GM18909 (cell line): ENCODE data around the gene PTK6.
"Not testable (repeated sequence)": the region's sequence is repeated elsewhere in the genome, so short reads cannot be mapped to it uniquely, and the experiment has no call there.

Experiments
- ATAC-seq: cut with Tn5 transposase; IDR thresholded peaks from one replicate; pipeline ENCODE4 v1.9.1; 2021; ENCODE audit warnings: mild to moderate bottlenecking; ENCODE audit not compliant: unreplicated experiment, poor library complexity

Gene PTK6

DNA sequence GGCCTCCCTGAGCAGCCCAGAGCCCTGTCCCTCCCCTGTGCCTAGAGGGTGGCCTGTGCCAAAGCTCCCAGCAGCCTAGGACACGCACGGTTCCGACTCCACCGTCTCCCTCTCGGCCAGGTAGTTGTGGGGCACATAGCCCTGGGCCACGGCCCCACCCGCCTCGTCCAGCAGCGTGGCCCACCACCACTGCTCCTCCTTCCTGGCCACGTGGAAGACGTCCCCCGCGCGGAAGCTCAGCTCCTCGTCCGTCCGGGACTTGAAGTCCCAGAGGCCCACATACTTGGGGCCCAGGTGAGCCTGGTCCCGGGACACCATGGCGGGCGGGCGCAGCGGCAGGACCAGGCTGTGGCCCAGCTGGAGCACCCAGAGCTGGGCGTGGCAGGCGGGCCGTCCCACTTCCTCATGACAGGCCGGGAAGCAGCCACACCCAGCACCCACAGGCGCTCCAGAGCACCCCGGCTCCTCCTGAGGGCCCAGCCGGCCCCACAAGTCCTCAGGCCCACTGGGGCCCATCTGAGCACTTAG, at the start of gene PTK6:
Gene PTK6 (minus strand): TSS at position 380 of the 528 bp plus-strand sequence. CDS start 62 bp downstream, at position 318.
- peak; percentile 10 for ATAC-seq

DNA sequence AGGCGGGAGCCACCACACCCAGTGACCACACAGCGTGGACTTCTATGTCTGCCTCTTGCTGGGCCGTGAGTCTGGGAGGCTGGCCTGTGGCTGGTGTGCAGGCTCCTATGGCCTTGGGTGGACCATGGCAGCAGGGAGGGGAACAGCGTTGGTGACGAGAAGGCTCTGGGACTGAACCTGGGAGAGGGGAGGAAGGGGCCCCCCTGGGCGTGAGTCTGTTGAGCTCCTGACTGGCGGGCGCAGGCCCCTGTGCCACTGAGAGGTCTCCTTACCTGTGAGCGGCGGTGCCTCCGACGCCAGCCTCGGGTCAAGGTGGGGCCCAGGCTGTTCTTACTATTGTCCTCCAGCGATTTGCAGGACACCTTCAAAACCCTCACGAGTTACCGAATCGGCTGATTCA, 49.6 kb upstream of the PTK6 start:
- ATAC-seq = no peak

DNA sequence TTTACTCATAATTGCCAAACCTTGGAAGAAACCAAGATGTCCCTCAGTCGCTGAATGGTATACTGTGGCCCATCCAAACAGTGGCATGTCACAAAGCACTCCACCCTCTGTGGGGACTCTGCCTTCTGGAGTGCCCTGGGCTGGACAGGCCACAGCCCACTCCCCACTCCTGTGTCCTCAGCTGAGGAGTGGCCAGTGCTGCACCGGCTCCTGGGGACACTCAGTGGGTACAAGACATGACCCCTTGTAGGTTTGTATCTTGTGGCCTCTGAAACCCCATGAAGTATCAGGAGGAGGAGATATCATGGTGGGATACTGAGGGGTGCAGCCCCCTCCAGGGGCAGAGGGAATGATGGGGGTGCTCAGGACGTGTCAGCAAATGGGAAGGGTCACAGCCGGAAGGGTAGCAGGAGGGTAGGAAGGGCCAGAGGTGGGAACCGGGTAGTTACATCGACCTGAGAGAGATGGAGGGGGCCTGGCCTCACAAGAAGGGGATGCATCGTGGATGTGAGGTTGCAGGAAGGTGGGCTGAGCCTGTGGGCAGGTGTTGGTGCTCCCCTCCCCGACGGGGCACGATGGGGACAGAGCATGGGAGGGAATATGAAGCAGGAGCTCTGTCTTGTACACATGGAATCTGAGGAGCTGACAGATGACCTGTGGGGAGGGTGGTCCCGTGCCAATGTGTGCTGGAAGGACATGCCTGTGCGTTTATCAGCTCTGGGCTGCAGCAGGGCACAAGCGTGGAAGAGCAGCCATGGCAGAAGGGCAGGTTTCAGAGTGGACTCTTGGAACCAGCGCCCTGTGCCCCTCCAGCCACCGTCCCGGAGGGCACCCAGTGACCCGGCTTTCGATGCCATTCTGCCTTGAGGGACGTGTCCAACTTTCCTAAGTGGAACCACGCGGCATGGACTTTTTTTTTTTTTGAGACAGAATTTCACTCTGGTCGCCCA, 48.7 kb upstream of the PTK6 start:
- ATAC-seq = no peak

DNA sequence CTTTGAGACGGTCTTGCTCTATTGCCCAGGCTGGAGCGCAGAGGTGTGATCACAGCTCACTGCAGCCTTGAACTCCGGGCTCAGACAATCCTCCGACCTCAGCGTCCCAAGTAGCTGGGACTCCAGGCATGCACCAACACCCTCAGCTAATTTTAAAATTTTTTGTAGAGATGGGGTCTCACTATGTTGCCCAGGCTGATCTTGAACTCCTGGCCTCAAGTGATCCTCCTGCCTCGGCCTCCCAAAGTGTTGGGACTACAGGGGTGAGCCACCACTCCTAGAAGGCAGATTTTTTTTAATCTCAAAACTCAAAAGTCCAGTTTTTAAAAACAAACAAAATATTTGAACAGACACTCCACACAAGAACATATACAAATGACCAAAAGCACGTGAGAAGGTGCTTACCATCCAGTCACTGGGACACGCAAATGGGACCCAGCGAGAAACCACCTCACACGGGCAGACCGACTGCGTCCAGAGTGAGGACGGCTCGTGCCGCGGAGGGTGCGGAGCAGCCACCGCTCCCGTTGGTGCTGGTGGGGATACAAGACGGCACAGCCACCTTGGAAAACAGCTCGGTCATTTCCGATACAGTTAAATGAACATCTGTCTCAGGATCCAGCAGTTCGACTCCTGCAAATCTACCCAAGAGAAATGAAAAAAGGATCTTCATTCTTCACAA, 45.3 kb upstream of the PTK6 start:
- ATAC-seq = no peak

DNA sequence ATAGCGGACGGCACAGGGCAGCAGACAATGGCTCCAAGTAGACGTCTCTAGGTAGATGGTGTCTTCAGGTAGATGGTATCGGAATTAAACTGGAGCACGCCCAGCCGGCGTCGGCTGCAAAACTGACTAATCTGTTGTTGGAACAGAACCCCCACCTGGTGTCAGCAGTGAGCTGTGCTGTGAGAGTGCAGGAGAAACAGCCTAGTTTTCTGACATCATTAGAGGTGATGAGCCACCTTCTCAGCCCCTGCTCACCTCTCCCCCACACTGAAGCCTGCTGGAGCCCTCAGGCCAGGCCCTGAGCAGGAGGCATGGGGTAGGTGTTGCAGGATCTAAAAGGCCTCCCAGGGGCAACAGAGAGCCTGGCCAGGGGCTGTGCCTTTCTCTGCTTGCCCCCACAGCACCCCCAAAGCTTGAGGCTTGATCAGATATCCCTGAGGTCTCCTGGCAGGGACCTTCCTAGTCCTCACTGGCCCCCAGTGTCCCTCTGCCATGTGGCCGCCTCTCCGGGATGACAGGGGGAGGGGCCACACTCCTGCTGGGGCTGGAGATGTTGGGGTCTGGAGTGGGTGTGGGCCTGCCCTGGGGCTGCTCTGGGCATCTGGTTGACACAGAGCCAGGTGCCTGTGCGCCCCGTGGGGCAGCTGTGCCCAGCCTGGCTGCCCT, 43.8 kb upstream of the PTK6 start:
- no peak for ATAC-seq

DNA sequence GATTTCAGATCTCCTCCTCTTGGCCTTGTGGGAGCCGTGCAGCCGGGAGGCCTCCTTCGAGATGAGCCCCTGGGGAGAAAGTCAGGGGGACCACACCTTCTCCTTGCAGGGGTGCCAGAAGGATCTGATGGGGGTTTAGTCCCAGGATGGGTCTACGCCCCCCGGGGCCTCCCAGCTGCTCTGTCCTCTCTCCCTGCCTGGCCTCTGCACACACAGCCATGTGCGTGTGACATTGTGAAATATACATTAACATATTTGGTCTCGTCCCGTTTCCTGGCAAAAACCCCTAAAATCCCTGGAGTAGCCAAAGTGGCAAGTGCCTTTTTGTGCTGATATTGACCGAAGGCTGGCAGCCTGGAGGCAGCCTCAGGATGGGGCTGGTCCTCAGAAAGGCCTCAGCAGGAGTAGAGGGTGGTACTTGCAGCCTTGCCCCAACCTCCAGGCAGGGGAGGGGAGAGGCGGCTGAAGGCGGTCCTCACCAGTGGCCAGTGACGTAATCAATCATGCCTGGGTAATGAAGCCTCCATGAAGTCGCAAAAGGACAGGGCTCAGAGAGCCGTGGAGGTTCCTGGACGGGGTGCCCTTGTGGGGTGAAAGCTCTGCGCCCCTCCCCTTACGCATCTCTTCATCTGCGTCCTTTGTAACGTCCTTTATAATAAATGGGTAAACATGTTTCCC, 42.0 kb upstream of the PTK6 start:
- ATAC-seq = no peak

DNA sequence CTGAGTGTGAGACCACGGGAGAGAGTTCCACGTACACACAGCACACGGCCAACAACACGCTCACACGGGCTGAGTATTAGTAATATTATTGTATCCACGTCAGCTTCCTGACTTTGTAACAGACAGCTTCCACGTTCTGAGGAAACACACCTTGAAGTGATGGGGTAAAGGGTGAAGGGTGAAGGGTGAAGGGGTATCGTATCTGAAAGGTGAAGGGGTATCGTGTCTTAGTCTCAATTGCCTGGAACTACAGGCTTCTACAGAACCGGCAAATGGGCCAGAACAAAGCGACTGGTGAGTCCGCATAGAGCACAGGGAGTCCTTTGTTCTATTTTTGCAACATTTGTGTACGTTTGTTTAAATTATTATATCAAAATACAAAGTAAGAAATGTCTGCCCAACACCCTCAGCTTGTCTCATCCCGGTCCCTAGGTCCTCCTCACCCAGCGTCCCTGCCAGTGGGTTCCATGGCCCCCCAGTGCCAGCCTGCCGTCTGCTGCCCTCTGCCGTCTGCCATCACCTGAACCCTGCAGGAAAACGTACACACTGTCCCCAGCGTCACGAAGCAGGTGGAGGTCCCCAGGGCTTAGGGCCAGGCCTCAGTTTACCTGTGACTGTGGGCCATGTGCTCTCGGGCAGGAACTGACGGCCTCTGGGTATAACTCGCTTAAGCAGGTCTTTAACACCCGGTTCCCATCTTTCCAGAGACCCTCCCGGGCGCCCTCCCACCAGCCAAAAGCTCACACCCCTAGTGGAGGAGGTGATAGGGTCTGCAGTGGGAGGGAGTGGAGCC, 41.2 kb upstream of the PTK6 start:
- no peak for ATAC-seq

DNA sequence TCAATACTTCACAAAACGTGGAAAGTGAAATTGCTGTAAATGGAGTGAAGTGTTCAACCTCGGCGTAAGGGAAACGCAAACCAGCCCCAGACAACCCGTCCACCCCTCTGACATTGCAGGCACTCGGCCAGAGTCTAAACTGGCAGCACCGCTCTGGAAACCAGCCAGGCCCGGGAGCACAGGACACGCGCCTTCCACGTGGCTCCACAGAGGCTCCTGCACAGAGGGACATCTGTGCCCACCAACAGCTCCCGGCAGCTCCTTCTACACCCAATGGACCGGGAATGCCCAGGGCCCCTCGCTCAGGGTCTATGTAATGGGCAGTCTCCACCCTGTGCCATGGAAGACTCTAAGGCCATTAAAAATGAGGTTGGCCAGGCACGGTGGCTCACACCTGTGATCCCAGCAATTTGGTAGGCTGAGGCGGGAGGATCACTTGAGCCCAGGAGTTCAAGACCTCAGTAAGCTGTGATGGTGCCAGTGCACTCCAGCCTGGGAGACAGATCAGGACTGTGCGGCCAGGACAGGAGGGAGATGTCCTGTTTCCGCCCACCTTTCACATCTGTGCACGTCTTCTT, 40.2 kb upstream of the PTK6 start:
- ATAC-seq = no peak

DNA sequence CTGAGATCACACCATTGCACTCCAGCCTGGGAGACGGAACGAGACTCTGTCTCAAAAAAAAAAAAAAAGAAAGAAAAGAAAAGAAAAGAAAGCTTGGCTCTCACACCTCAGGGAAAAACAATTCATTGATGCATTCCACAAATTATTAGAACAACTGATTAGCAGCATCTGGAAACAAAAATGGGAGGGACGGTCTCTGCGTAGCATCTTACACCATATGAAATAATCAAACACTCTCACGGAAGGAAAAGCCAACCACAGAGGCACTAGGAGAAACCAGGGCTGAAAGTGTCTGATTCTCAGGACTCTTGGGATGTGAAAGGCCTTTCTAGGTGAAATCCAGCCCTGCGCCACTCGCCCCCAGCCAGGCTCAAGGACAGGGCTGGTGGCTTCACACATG, 39.1 kb upstream of the PTK6 start:
- ATAC-seq = no peak

DNA sequence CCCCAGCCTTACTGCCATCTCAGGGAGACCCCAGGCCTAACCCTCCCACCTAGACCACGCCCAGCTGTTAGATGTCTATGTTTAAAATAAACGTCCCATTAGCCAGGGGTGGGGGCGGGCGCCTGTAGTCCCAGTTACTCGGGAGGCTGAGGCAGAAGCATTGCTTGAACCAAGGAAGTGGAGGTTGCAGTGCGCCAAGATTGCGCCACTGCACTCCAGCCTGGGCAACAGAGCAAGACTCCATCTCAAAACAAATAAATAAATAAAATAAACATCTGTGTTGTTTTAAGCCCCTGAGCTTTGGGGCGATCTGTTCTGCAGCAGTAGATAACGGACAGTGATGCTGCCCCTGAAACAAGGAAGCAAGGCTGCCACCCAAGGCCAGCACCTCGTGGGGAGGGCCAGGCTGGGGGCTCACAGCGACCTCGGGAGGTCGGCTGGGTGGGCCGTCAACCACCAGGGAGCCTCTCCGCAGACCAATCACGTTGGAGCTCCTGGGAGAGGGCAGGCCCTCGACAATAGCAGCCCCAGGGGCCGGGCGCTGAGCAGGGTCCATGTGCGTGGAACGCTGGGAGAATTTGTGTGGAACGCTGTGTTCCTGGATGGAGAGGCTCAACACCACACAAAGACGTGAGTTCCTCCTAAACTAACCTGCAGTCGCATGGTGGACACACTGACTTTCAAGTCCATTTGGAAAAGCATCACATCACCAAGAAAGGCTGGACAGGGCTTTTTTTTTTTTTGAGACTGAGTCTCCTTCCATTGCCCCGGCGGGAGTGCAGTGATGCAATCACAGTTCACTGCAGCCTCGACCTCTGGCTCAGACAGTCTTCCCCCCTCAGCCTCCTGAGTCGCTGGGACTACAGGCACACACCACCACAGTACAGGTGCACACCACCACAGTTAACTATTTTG, 37.9 kb upstream of the PTK6 start:
- ATAC-seq = no peak

DNA sequence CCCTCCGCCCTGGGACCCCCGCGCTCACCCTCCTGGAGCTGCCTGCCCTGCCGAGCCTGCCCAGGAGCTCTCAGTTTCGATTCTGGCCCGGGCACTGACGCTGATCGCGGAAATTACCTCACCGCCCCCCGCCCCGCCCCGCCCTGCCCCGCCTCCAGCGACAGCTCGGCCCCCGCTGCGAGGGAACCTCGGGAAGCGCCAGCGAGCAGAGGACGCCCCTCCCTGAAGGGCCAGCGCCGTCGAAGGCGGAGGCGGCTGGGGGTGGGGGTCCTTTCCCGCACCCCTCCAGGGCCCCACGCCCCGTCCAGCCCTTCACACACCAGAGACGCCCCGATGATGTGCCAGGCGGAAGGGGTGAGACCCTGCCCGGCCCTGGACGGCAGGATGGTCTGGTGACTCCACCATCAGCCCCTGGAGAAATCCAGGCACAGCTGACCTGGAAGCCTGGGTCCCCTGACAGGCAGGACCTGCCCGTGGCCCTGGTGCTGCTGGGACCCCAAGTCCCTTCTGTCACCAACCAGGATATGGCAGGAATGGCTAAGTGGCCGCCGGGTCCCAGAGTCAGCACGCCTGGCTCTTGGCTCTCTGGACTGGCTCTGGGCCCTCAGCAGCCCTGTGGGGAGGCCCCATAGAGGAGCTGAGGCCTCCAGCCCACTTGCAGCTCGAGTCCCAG, 37.1 kb upstream of the PTK6 start, which contains the start of gene HELZ2:
Gene HELZ2 (minus strand): TSS at position 84 of the 673 bp plus-strand sequence. CDS start 1,854 bp downstream, outside the sequence.
- ATAC-seq = no peak

DNA sequence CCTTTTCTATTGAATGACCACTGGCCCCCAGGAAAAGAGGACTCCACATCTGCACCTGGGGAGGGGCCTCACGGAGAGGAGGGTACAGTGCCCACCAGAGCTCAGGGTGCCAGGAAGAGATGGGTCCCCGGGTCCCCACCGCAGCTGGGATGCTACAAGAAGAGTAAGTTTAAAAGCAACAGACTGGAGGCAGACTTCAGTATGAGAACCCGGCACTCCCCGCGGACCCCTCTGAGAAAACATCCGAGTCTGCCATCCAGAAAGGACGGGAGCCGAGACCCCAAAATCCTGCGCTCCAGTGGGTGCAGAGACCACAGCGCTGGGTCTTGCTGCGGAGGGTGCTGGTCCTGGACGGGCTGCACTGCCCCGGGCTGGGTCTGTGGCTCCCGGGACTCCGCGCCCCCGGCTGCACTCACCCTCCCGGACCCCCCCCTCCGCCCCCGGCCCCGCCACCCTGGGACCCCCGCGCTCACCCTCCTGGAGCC, 36.5 kb upstream of the PTK6 start:
- ATAC-seq = no peak

DNA sequence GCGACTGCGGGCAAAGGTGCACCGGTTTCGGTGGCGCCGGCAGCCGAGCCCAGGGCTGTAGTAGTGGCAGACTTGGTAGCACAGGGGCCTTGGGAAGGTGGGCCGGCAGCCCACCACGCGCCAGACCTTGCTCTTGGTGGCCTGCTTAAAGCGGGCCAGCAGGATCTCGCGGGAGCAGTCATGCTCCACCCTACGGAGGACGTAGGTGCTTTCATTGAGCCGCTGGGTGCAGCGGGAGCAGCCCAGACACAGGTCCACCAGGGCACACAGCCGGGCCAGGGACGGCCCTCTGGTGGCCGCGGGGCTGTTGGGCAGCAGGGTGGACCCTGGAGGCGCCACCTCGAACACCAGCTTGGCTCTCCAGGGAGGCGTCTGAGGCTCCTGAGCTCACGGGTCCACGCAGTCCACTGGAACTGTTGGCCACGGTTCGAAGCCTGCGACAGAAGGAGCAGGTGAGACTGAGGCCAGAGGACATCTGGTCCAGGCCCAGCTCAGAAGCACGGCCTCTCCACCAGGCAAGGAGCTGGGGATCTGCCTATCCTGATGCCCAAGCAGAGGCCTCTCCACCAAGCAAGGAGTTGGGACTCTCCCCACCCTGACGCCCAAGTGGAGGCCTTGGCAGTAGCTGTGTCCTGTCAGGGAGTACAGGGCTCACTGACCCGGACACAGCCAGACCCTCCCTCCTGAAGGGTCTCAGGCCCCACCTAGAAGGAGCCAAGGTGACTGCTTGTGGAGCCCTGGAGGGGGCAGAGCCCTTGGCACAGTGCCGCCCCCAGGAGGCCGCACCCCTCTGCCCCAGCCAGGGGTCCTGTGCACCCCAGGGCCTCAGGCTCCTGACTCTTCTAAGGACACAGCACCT, 35.8 kb upstream of the PTK6 start:
- no peak for ATAC-seq

DNA sequence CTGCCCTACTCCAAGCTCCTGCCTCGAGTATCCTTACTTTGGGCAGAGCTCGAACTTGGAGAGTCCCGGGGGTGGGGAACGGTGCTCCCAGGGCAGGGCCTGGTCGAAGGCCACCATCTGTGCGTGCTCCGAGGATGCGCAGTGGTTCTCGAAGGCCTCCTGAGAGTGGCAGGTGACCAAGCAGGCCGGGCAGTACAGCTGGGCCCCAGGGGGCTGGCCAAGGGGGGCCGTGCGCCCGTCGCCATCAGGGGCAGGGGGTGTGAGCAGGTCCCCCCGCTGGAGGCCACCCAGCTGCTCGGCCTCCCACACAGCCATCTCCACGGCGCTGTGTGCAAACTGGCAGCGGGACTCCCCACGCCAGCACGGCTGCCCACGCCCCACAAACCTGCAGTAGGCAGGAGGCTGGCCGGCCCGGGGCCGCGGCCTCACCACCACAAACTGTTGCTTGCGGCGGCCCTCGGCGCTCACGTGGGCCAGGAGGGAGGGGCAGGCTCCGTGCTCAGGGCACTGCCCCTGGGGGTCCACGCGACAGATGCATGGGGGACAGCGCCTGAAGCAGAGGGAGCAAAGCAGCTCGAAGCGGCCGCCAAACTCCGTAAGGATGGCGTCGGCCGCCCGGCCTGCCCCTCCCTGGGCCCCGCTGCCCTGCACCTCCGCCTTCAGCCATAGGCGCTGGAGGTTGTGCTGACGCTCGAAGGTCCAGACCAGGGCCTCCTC, 35.1 kb upstream of the PTK6 start:
- no peak for ATAC-seq

DNA sequence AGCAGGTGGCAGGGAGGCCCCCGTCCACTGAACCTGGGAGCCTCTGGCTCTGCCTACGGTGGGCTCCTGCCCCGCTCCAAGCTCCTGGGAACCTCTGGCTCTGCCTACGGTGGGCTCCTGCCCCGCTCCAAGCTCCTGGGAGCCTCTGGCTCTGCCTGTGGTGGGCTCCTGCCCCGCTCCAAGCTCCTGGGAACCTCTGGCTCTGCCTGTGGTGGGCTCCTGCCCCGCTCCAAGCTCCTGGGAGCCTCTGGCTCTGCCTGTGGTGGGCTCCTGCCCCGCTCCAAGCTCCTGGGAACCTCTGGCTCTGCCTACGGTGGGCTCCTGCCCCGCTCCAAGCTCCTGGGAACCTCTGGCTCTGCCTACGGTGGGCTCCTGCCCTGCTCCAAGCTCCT, 33.9 kb upstream of the PTK6 start:
- ATAC-seq = not testable (repeated sequence)
